NT2/D1 (cell line): ENCODE data around the gene ANTKMT.

Experiments used
- DNase-seq: peaks from one replicate; pipeline ENCODE4 v3.0.0-alpha.2; 2011; ENCODE audit warnings: low read depth, low spot score
- H3K27me3 ChIP-seq: 2 replicates; pipeline ENCODE4 v1.6.0; 2011; ENCODE audit warnings: mild to moderate bottlenecking; ENCODE audit not compliant: insufficient read length, insufficient read depth
- H3K36me3 ChIP-seq: 2 replicates; pipeline ENCODE4 v1.6.1; 2011; ENCODE audit warnings: mild to moderate bottlenecking, low read length, mixed read lengths; ENCODE audit not compliant: insufficient read depth, insufficient read length
- H3K4me1 ChIP-seq: 2 replicates; pipeline ENCODE4 v1.5.1; 2011; ENCODE audit not compliant: insufficient read depth, insufficient read length
- H3K4me3 ChIP-seq: 2 replicates; pipeline ENCODE4 v1.5.1; 2011; ENCODE audit warnings: low read depth; ENCODE audit not compliant: insufficient read length
- H3K9ac ChIP-seq: 2 replicates; pipeline ENCODE4 v1.6.0; 2011; ENCODE audit warnings: low read depth; ENCODE audit not compliant: insufficient read length
- H3K9me3 ChIP-seq: 2 replicates; pipeline ENCODE4 v1.5.1; 2011; ENCODE audit warnings: mild to moderate bottlenecking, low read length; ENCODE audit not compliant: insufficient read depth
- SUZ12 ChIP-seq: IDR thresholded peaks from 2 replicates; pipeline ENCODE4 v1.6.1; 2011; ENCODE audit not compliant: insufficient read length, insufficient read depth; ENCODE audit errors: extremely low read depth
- YY1 ChIP-seq: IDR thresholded peaks from 2 replicates; pipeline ENCODE4 v1.6.1; 2011; ENCODE audit not compliant: insufficient read length, insufficient read depth
- ZNF274 ChIP-seq: IDR thresholded peaks from 2 replicates; pipeline ENCODE4 v1.6.1; 2011; ENCODE audit warnings: mild to moderate bottlenecking, low read depth, low read length

Gene ANTKMT, protein sequence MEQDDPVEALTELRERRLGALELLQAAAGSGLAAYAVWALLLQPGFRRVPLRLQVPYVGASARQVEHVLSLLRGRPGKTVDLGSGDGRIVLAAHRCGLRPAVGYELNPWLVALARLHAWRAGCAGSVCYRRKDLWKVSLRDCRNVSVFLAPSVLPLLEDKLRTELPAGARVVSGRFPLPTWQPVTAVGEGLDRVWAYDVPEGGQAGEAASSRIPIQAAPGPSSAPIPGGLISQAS

DNA sequence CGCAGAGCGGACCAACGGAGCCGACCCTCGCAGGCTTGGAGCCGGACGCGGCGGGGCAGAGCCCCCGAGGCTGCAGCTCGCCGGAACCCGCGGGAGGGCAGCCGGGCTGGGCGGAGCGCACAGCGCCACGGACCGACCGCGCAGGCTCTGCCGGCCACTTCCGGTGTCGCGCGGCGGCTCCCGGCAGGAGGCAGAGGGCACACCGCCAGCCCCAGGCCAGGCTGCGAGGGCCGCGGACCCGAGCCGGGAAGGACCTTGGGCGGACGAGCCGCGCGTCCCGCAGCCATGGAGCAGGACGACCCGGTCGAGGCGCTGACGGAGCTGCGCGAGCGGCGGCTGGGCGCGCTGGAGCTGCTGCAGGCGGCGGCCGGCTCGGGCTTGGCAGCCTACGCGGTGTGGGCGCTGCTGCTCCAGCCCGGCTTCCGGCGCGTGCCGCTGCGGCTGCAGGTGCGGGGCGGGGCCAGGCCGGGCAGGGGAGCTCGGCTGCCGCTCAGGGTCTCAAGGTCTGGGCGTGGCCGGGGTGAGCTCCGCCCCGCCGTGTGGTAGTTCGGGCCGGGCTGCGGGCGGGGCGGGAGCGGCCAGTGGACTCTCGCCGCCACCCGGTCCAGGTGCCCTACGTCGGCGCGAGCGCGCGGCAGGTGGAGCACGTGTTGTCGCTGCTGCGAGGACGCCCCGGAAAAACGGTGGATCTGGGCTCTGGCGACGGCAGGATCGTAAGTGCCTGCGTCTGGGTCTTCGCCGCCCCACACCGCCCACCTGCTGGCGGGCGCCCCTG is at the start of gene ANTKMT:
Gene ANTKMT (plus strand): TSS at position 157 of the 775 bp plus-strand sequence. CDS start 129 bp downstream, at position 286.
- Histone ChIP-seq H3K27me3 (no peaks in the 10 kb centered on the region), H3K4me3 (peak within 1 kb of the TSS; percentile 88), H3K9ac (peak within 1 kb of the TSS; percentile 99), H3K4me1 (peaks cover 46% of the 10 kb centered on the region), H3K36me3 (peaks cover 14% of the 10 kb centered on the region), H3K9me3 (no peaks in the 10 kb centered on the region; the same call in 1 of the 2 replicates)
- TF ChIP-seq YY1 (no peak), SUZ12 (no peak), ZNF274 (no peak)
- peak; percentile 86 for DNase-seq

DNA sequence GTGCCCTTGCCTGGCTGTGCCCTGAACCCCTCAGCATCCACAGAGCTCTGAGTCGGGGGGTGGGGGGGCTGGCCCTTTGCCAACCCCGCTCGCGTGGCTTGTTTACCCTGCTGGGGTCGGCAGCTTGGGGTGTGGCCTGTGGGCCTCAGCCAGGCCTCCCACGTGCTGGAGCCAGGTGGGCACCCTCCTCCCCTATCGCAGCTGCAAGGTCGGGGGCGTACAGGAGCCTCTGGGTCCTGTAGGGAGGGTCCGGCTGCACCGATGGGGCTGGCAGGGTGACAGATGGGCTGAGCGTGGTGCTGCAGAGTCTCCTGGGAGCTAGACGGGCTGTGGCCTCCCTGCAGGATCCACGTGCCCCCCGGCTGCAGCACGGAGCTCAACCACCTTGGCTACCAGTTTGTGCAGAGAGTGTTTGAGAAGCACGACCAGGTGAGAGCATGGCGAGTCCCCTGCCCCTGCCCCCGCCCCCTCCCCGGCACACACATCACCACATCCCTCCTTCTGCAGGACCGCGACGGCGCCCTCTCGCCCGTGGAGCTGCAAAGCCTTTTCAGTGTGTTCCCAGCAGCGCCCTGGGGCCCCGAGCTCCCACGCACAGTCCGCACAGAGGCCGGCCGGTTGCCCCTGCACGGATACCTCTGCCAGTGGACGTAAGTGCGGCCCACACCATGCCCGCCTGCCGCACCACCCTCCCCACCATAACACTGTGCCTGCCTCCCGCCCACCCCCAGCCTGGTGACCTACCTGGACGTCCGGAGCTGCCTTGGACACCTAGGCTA is 49.4 kb upstream of the ANTKMT start:
- H3K36me3 ChIP-seq = peaks cover 71% of the 10 kb centered on the region
- H3K4me3 ChIP-seq = peak overlapping the region; percentile 1
- no peak for DNase-seq
- peaks cover 9% of the 10 kb centered on the region for H3K27me3 ChIP-seq
- H3K9me3 ChIP-seq = no peaks in the 10 kb centered on the region
- H3K4me1 ChIP-seq = peaks cover 34% of the 10 kb centered on the region
- no peak overlapping the region for H3K9ac ChIP-seq
- no peak for TF ChIP-seq ZNF274
- TF ChIP-seq SUZ12 = no peak
- no peak for TF ChIP-seq YY1

DNA sequence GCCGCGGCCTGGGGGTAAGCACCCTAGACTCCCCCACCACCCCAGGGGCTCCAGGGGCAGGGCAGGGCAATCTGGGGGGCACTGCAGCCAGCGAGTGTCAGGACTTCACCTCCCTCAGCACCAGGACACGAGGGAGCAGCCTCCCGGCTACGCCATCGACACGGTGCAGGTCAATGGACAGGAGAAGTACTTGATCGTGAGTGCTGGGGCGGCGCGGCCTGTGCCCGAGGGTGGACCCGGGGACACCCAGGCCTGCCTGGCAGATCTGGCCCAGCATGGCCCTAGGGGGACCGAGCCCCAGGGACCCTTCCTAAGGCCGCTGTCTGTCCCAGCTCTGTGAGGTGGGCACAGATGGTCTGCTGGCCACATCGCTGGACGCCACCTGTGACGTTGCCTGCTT is 48.6 kb upstream of the ANTKMT start:
- H3K4me1 ChIP-seq = peaks cover 33% of the 10 kb centered on the region
- H3K27me3 ChIP-seq = peaks cover 11% of the 10 kb centered on the region
- DNase-seq = no peak
- H3K9ac ChIP-seq = no peak overlapping the region
- H3K36me3 ChIP-seq = peaks cover 65% of the 10 kb centered on the region
- TF ChIP-seq YY1 = no peak
- TF ChIP-seq SUZ12 = no peak
- TF ChIP-seq ZNF274 = no peak
- H3K9me3 ChIP-seq = no peaks in the 10 kb centered on the region
- H3K4me3 ChIP-seq = no peak overlapping the region

DNA sequence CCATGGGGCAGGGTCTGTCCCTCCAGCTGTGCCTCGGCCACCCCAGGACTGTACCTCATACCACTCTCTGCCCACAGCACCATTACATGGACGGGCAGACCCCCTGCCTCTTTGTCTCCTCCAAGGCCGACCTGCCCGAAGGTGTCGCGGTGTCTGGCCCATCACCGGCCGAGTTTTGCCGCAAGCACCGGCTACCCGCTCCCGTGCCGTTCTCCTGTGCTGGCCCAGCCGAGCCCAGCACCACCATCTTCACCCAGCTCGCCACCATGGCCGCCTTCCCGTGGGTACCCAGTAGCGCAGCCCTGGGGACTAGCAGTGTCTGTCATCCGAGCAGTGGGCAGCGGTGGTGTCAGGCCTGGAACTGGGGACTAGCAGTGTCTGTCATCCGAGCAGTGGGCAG is 48.1 kb upstream of the ANTKMT start:
- H3K27me3 ChIP-seq = peaks cover 11% of the 10 kb centered on the region
- H3K9me3 ChIP-seq = no peaks in the 10 kb centered on the region
- no peak for DNase-seq
- TF ChIP-seq ZNF274 (no peak), SUZ12 (no peak), YY1 (no peak)
- H3K4me1 ChIP-seq = peaks cover 30% of the 10 kb centered on the region
- no peak overlapping the region for H3K9ac ChIP-seq
- peaks cover 64% of the 10 kb centered on the region for H3K36me3 ChIP-seq
- no peak overlapping the region for H3K4me3 ChIP-seq

DNA sequence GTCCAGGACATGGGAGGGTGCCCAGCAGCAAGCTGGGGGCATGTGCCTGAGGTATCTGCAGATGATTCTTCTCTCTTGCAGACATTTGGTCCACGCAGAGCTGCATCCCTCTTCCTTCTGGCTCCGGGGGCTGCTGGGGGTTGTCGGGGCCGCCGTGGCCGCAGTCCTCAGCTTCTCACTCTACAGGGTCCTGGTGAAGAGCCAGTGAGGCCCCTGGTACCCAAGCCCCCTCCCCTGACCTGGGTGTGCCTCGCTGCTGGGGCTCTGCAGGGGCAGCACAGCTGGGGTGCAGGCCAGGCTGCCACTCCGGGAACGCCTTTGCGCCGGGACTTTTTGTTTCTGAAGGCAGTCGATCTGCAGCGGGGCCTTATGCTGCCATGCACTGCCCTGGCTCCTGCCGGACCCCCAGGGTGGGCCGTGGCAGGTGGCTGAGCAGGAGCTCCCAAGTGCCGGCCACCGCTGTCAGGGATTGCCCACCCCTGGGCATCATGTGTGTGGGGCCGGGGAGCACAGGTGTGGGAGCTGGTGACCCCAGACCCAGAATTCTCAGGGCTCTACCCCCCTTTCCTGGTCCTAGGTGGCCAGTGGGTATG is 47.5 kb upstream of the ANTKMT start:
- no peak overlapping the region for H3K4me3 ChIP-seq
- H3K9me3 ChIP-seq = no peaks in the 10 kb centered on the region
- DNase-seq = no peak
- peaks cover 11% of the 10 kb centered on the region for H3K27me3 ChIP-seq
- peaks cover 30% of the 10 kb centered on the region for H3K4me1 ChIP-seq
- H3K36me3 ChIP-seq = peaks cover 63% of the 10 kb centered on the region
- TF ChIP-seq ZNF274 = no peak
- no peak for TF ChIP-seq SUZ12
- no peak for TF ChIP-seq YY1
- no peak overlapping the region for H3K9ac ChIP-seq

DNA sequence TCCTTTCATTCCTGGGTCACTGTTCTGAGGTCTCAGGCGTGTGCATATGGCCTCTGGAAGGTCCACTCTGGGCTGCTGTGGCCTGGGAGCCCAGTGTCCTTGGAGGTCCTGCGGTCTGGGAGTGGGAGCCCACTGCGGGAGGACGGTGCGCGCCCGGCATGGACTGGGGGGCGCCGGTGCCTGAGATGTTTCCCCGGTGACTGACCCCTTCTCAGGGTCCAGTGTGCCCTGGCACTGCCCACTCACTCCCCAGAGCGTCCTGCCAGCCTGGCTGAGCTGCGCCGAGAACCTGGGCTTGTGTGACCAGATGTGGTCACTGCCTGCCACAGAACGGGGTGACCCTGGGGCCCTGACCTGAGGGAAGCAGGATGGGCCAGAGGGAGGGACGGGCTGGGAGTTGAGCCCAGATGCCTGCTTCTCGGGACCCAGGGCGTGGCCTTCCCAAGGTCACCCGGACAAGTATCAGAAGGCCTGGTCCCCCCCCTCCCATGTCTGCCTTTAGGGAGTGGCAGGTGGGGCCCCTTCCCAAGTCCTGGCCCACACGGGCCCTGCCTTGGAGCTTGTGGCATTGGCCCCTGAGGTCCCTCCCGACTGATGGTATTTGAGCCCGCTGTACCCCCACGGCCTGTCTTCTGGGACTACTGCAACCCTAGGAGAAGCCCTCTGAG is 46.6 kb upstream of the ANTKMT start:
- H3K9ac ChIP-seq = peak overlapping the region; percentile 44
- H3K27me3 ChIP-seq = peaks cover 11% of the 10 kb centered on the region
- no peaks in the 10 kb centered on the region for H3K9me3 ChIP-seq

More for the DNA sequence above, 46.6 kb upstream of the ANTKMT start:
- H3K4me3 ChIP-seq = no peak overlapping the region
- peaks cover 55% of the 10 kb centered on the region for H3K36me3 ChIP-seq
- peaks cover 28% of the 10 kb centered on the region for H3K4me1 ChIP-seq
- DNase-seq = no peak
- TF ChIP-seq SUZ12 (no peak), ZNF274 (no peak), YY1 (no peak)
